ENCODE measurements around the gene RMDN2. TPM values are rescaled to one million over a fixed set of nuclear protein-coding genes. Genes with fewer than 3 reads are reported as not detected.

Gene RMDN2
- total RNA-seq, 1 donor from 2014 or later, result 5.1 TPM

GRCh38 chr2:37982147-37982582 is 57.1 kb downstream of the RMDN2 start:
- Histone ChIP-seq H2AFZ (ENCODE audit: low read depth, low read length) (peak overlapping the region; percentile 75), H3K36me3 (ENCODE audit: insufficient read depth, low read length) (no peaks in the 10 kb centered on the region), H3K79me2 (ENCODE audit: insufficient read depth, low read length) (no peaks in the 10 kb centered on the region), H3K4me1 (ENCODE audit: insufficient read depth, low read length) (peaks cover 3% of the 10 kb centered on the region), H3K27ac (ENCODE audit: low read depth, low read length) (no peak overlapping the region), H4K20me1 (ENCODE audit: insufficient read depth, low read length) (no peaks in the 10 kb centered on the region), H3K9me3 (ENCODE audit: insufficient read depth, low read depth, low read length) (no peaks in the 10 kb centered on the region), H3K9ac (ENCODE audit: low read length) (peak overlapping the region; percentile 44), H3K27me3 (ENCODE audit: insufficient read depth, low read length) (no peaks in the 10 kb centered on the region), H3K4me3 (ENCODE audit: insufficient read depth, low read depth, low read length) (peak overlapping the region; percentile 32), H3K4me2 (ENCODE audit: low read length) (peak overlapping the region; percentile 80)
- Mint-ChIP-seq H3K27me3 (ENCODE audit: low read depth, unreplicated experiment) (no peaks in the 10 kb centered on the region), H3K27ac (ENCODE audit: unreplicated experiment) (no peak overlapping the region), H3K4me3 (ENCODE audit: unreplicated experiment) (no peak overlapping the region), H3K36me3 (ENCODE audit: low read depth, unreplicated experiment) (peaks cover 4% of the 10 kb centered on the region), H3K4me1 (ENCODE audit: low read depth, unreplicated experiment) (peaks cover 1% of the 10 kb centered on the region), H3K9me3 (ENCODE audit: unreplicated experiment) (no peaks in the 10 kb centered on the region)
- no peak for TF ChIP-seq EZH2 (IDR thresholded peaks at IDR 0.05; ENCODE audit: insufficient read depth, low read length)
- TF ChIP-seq, protein P1, sequence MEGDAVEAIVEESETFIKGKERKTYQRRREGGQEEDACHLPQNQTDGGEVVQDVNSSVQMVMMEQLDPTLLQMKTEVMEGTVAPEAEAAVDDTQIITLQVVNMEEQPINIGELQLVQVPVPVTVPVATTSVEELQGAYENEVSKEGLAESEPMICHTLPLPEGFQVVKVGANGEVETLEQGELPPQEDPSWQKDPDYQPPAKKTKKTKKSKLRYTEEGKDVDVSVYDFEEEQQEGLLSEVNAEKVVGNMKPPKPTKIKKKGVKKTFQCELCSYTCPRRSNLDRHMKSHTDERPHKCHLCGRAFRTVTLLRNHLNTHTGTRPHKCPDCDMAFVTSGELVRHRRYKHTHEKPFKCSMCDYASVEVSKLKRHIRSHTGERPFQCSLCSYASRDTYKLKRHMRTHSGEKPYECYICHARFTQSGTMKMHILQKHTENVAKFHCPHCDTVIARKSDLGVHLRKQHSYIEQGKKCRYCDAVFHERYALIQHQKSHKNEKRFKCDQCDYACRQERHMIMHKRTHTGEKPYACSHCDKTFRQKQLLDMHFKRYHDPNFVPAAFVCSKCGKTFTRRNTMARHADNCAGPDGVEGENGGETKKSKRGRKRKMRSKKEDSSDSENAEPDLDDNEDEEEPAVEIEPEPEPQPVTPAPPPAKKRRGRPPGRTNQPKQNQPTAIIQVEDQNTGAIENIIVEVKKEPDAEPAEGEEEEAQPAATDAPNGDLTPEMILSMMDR (IDR thresholded peaks at IDR 0.05; ENCODE audit: insufficient read depth, low read depth, low read length), result peak; percentile 87
- DNase-seq (ENCODE audit: low read depth) (peak; percentile 16), FAIRE-seq (peak; percentile 79)

DNA sequence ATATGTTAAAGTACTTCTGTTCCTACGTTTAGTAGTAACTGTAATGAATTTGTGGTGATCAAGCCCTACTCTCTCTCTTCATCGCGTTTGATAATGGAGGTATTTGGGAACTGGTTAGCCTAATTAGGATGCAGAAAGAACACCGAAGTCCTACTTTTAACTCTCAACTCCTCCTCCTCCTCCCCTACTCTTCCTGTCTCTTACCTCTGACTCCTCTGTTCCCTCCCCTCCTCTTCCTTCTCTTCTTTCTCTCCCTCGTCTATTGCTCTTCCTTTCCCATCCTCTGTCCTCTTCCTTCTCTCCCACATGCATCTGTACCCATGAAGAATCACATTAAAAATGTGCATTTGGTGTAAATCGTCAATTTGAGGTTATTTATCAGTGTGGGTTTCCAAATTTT is 57.8 kb downstream of the RMDN2 start:
- H3K4me3 ChIP-seq (ENCODE audit: insufficient read depth, low read depth, low read length), result no peak overlapping the region
- H3K36me3 ChIP-seq (ENCODE audit: insufficient read depth, low read length), result no peaks in the 10 kb centered on the region
- DNase-seq (ENCODE audit: low read depth) (no peak), FAIRE-seq (no peak)
- no peaks in the 10 kb centered on the region for H3K27me3 ChIP-seq (ENCODE audit: insufficient read depth, low read length)
- peaks cover 2% of the 10 kb centered on the region for H3K36me3 Mint-ChIP-seq (ENCODE audit: low read depth, unreplicated experiment)
- H3K27me3 Mint-ChIP-seq (ENCODE audit: low read depth, unreplicated experiment), result no peaks in the 10 kb centered on the region
- TF ChIP-seq, protein P1 (IDR thresholded peaks at IDR 0.05; ENCODE audit: insufficient read depth, low read depth, low read length), result no peak
- TF ChIP-seq EZH2 (IDR thresholded peaks at IDR 0.05; ENCODE audit: insufficient read depth, low read length), result no peak
- no peaks in the 10 kb centered on the region for H3K9me3 ChIP-seq (ENCODE audit: insufficient read depth, low read depth, low read length)
- H4K20me1 ChIP-seq (ENCODE audit: insufficient read depth, low read length), result no peaks in the 10 kb centered on the region
- H3K27ac Mint-ChIP-seq (ENCODE audit: unreplicated experiment), result no peak overlapping the region
- no peak overlapping the region for H2AFZ ChIP-seq (ENCODE audit: low read depth, low read length)
- no peak overlapping the region for H3K4me3 Mint-ChIP-seq (ENCODE audit: unreplicated experiment)
- H3K27ac ChIP-seq (ENCODE audit: low read depth, low read length), result no peak overlapping the region
- peaks cover 3% of the 10 kb centered on the region for H3K4me1 ChIP-seq (ENCODE audit: insufficient read depth, low read length)
- no peak overlapping the region for H3K9ac ChIP-seq (ENCODE audit: low read length)
- peaks cover 1% of the 10 kb centered on the region for H3K4me1 Mint-ChIP-seq (ENCODE audit: low read depth, unreplicated experiment)
- no peaks in the 10 kb centered on the region for H3K9me3 Mint-ChIP-seq (ENCODE audit: unreplicated experiment)
- H3K4me2 ChIP-seq (ENCODE audit: low read length), result no peak overlapping the region
- no peaks in the 10 kb centered on the region for H3K79me2 ChIP-seq (ENCODE audit: insufficient read depth, low read length)

DNA sequence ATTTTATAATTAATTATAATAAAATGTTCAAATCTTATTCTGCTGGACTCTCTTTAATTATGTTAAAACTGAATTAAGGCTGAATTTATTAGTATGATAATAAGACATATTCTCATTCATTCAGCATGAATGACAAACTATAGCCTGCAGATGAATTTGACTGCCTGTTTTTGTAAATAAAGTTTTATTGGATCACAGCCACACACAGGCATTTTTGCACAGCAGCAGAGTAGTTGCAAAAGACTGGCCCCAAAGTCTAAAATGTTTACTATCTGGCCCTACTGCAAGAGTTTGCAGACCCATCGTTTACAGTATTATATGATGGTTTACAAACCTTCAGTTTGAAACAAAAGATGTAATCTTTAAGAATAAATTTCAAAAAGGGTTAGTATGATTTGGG is 58.6 kb downstream of the RMDN2 start:
- no peak overlapping the region for H3K4me3 Mint-ChIP-seq (ENCODE audit: unreplicated experiment)

More for the DNA sequence above, 58.6 kb downstream of the RMDN2 start:
- Mint-ChIP-seq H3K27me3 (ENCODE audit: low read depth, unreplicated experiment) (no peaks in the 10 kb centered on the region), H3K4me1 (ENCODE audit: low read depth, unreplicated experiment) (peaks cover 1% of the 10 kb centered on the region), H3K36me3 (ENCODE audit: low read depth, unreplicated experiment) (no peaks in the 10 kb centered on the region), H3K9me3 (ENCODE audit: unreplicated experiment) (no peaks in the 10 kb centered on the region), H3K27ac (ENCODE audit: unreplicated experiment) (no peak overlapping the region)
- Histone ChIP-seq H2AFZ (ENCODE audit: low read depth, low read length) (no peak overlapping the region), H3K27ac (ENCODE audit: low read depth, low read length) (no peak overlapping the region), H3K4me3 (ENCODE audit: insufficient read depth, low read depth, low read length) (no peak overlapping the region), H3K9me3 (ENCODE audit: insufficient read depth, low read depth, low read length) (no peaks in the 10 kb centered on the region), H4K20me1 (ENCODE audit: insufficient read depth, low read length) (no peaks in the 10 kb centered on the region), H3K36me3 (ENCODE audit: insufficient read depth, low read length) (no peaks in the 10 kb centered on the region), H3K4me1 (ENCODE audit: insufficient read depth, low read length) (peaks cover 3% of the 10 kb centered on the region), H3K9ac (ENCODE audit: low read length) (no peak overlapping the region), H3K79me2 (ENCODE audit: insufficient read depth, low read length) (no peaks in the 10 kb centered on the region), H3K27me3 (ENCODE audit: insufficient read depth, low read length) (no peaks in the 10 kb centered on the region), H3K4me2 (ENCODE audit: low read length) (no peak overlapping the region)
- TF ChIP-seq EZH2 (IDR thresholded peaks at IDR 0.05; ENCODE audit: insufficient read depth, low read length), result no peak
- TF ChIP-seq, protein P1 (IDR thresholded peaks at IDR 0.05; ENCODE audit: insufficient read depth, low read depth, low read length), result no peak
- FAIRE-seq (no peak), DNase-seq (ENCODE audit: low read depth) (no peak)

All from astrocyte (in vitro differentiated cells and primary cell).